GM18505 (cell line): ENCODE results near the gene LRRC8A.

Experiments used
- ATAC-seq: cut with Tn5 transposase; IDR thresholded peaks from one replicate; pipeline ENCODE4 v1.9.1; 2021; ENCODE audit not compliant: unreplicated experiment
- POLR2A ChIP-seq: IDR thresholded peaks from 4 replicates; pipeline ENCODE4 v1.6.1; 2011; ENCODE audit warnings: borderline replicate concordance; ENCODE audit not compliant: insufficient read depth, insufficient read length; ENCODE audit errors: extremely low read depth

Gene LRRC8A

GRCh38 chr9:128905964-128906363, 24.0 kb downstream of the LRRC8A start:
- no peak for TF ChIP-seq POLR2A
- no peak for ATAC-seq

- ATAC-seq, result no peak
Observed at GRCh38 chr9:128906741-128907140, 24.8 kb downstream of the LRRC8A start.

GRCh38 chr9:128908372-128908771, 26.4 kb downstream of the LRRC8A start:
- ATAC-seq, result no peak
- TF ChIP-seq POLR2A, result no peak

More at GRCh38 chr9:128906741-128907140, 24.8 kb downstream of the LRRC8A start:
- TF ChIP-seq POLR2A, result no peak

- no peak for ATAC-seq
- no peak for TF ChIP-seq POLR2A
Observed at GRCh38 chr9:128909859-128910258, 27.9 kb downstream of the LRRC8A start.

GRCh38 chr9:128910906-128911305, 29.0 kb downstream of the LRRC8A start:
- no peak for ATAC-seq
- TF ChIP-seq POLR2A, result no peak

- ATAC-seq, result no peak
- TF ChIP-seq POLR2A, result no peak
Observed at GRCh38 chr9:128911529-128912035, 29.6 kb downstream of the LRRC8A start.

- no peak for ATAC-seq
- TF ChIP-seq POLR2A, result no peak
Observed at GRCh38 chr9:128912270-128912853, 30.4 kb downstream of the LRRC8A start.

GRCh38 chr9:128913048-128913900, 31.3 kb downstream of the LRRC8A start:
- TF ChIP-seq POLR2A, result no peak
- ATAC-seq, result no peak

- no peak for ATAC-seq
- TF ChIP-seq POLR2A, result no peak
Observed at GRCh38 chr9:128913995-128914772, 32.3 kb downstream of the LRRC8A start.

GRCh38 chr9:128916204-128916603, 34.3 kb downstream of the LRRC8A start:
- no peak for TF ChIP-seq POLR2A
- ATAC-seq, result no peak

GRCh38 chr9:128916745-128917144, 34.8 kb downstream of the LRRC8A start:
- TF ChIP-seq POLR2A, result no peak
- no peak for ATAC-seq

- ATAC-seq, result no peak
- TF ChIP-seq POLR2A, result no peak
Observed at GRCh38 chr9:128917151-128917849, 35.4 kb downstream of the LRRC8A start.

GRCh38 chr9:128918921-128919320, 37.0 kb downstream of the LRRC8A start:
- no peak for TF ChIP-seq POLR2A
- ATAC-seq, result no peak
